HG02763 (cell line): ENCODE results near the gene VPS13C.

ENCODE experiments used
- ATAC-seq: cut with Tn5 transposase; IDR thresholded peaks from one replicate; pipeline ENCODE4 v1.9.1; 2021; ENCODE audit warnings: mild to moderate bottlenecking, moderate library complexity; ENCODE audit not compliant: unreplicated experiment

Gene VPS13C

GRCh38 chr15:61943992-61944391 is 116.3 kb downstream of the VPS13C start:
- ATAC-seq: no peak

GRCh38 chr15:61938249-61938648 is 122.0 kb downstream of the VPS13C start:
- ATAC-seq: no peak

- ATAC-seq: no peak
Measured at GRCh38 chr15:61936528-61937195, 123.6 kb downstream of the VPS13C start.

GRCh38 chr15:61935493-61935892 is 124.8 kb downstream of the VPS13C start:
- ATAC-seq: no peak

- no peak for ATAC-seq
Measured at GRCh38 chr15:61929452-61929851, 130.8 kb downstream of the VPS13C start.

DNA sequence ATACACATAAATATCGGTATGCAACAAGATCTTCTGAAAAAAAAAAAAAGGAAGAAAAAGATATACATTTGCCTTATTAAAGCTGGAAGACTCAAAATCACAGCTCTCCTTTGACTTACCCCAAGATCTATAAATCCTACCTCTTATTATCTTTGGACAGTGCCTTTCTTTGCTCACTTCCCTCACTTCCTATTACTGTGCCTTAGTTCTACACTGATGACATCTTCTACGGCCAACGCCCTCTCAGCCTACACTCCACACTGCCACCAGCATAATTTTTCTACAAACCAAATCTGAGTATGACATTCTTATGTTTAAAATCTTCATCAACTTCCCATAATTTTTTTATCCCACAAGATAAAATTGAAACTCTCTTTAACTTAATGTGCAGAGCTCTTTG is 137.1 kb downstream of the VPS13C start:
- no peak for ATAC-seq

GRCh38 chr15:61921093-61921492 is 139.2 kb downstream of the VPS13C start:
- ATAC-seq: no peak

GRCh38 chr15:61917457-61917856 is 142.8 kb downstream of the VPS13C start:
- no peak for ATAC-seq

DNA sequence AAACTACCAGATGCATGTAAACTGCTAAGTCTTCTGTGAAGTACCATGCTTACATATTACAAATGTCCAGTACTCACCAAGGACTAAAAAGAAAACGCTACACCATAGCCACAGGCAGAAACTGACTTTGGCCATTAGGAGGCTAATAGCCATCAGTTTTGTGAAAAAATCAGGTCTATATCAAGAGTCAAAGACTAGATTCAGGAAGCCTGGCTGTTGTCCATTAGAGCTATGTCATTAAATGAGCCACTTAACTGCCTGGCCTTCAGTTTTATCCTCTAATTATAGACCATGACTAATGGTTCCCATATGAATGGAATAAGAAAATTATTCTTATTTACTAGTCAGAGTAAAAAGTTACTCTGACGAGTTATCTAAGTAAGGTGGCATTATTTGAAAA is 144.1 kb downstream of the VPS13C start:
- ATAC-seq: no peak

- no peak for ATAC-seq
Measured at GRCh38 chr15:61915640-61916039, 144.6 kb downstream of the VPS13C start.

- no peak for ATAC-seq
Measured at GRCh38 chr15:61910839-61911369, 149.3 kb downstream of the VPS13C start.

DNA sequence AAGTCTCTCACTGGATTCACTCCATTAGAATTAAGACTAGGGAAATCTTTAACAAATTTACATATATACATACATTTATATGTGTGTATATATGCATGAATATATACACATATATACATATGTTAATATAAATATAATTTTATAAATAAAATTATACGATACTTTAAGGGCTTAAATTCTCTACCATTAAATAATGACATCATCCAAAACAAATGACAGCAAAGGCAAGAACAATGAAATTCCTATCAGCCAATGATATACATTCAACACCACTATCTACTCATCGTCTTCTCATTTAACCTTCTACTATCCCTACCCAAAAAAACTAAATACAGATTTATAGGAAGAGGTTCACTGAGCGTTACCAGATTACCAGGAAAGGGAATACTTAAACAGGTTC is 152.0 kb downstream of the VPS13C start:
- no peak for ATAC-seq

- ATAC-seq: no peak
Measured at GRCh38 chr15:61907753-61908086, 152.5 kb downstream of the VPS13C start.

DNA sequence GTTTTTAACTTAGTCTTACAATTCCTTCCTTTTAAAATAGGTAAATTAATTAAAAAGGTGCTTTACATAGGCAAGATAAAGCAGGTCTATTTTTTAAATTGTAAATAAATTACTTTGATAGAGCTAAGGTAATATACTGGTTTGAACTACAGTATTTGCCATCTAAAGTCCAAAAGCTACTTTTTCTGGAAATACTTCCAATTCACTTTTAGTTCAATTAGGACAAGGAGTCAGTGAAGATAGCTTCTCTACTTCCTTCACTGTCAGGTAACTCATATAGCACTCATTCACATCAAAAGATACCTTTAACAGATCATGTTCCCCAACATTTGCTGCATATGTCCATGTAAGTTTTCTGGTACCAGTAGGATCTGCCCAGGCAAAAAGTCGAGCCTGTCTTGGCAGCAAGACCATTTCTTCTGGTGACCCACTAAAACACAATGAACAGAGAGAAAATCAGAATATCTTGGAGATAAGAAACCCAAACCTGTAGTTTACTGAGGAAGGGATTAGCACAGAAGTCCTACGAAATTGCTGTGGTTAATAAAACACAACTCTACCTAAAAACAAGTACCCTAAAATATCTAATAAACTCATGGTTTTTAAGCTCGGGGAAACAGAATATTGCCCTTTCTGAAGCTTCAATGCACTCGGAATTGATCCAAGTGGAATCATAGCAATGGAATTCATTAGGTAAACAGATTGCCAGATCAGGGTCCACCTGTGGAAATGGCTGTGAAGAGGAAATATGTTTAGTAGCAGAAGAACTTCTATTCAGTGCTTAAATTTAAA is 153.1 kb downstream of the VPS13C start:
- no peak for ATAC-seq

DNA sequence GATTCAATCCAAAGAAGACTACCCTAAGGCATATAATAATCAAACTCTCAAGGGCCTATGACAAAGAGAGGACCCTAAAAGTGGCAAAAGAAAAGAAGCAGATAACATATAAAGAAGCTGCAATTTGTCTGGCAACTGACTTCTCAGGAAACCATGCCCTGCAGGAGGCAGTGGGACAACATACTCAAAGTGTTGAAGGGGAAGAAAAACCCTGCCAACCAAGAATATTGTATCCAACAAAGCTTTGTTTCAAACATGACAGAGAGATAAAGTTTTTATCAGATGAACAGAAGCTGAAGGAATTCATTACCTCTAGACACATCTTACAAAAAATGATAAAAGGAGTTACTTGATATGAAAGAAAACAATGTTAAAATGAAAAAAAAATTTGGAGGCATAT is 167.1 kb downstream of the VPS13C start:
- ATAC-seq: no peak

- no peak for ATAC-seq
Measured at GRCh38 chr15:61892140-61892539, 168.1 kb downstream of the VPS13C start.

DNA sequence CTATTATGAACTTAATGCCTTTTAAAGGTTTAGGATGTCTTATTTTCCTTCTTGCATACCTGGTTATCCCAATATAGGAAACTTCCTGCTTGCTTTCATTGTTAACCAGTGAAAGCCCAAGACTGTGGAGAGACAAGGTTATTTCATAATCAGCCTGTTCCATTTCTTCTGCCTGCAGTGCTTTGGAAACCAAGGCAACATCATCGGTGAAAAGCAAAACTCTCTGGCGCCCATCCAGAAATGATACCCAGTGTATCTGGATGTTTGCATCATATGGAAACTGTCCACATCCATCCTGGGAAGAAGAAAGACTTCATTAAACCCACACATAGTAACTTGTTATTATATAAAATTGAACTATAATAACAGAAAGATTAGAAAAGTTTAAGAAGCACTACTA is 170.1 kb downstream of the VPS13C start:
- no peak for ATAC-seq

GRCh38 chr15:61889706-61890105 is 170.5 kb downstream of the VPS13C start:
- no peak for ATAC-seq

DNA sequence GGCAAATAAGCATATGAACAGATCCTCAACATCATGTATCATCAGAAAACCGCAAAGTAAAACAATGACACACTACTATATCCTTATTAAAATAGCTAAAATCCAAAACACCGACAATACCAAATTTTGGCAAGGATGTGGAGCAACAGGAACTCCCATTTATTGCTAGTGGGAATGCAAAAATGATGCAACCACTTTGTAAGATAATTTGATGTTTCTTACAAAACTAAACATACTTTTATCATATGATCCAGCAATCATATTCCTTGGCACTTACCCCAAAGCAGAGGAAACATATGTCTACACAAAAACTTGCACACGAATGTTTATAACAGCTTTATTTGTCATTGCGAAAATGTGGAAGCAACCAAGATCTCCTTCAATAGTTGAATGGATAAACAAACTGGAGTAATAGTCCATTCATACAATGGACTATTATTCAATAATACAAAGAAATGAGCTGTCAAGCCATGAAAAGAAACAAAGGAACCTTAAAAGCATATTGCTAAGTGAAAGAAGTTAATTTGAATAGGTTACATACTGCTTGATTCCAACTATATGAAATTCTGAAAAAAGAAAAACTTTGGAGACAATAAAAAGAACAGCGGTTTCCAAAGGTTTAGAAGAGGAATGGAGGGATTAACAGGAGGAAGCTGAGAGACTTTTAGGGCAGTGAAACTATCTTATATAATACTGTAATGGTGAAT is 172.0 kb downstream of the VPS13C start:
- no peak for ATAC-seq

DNA sequence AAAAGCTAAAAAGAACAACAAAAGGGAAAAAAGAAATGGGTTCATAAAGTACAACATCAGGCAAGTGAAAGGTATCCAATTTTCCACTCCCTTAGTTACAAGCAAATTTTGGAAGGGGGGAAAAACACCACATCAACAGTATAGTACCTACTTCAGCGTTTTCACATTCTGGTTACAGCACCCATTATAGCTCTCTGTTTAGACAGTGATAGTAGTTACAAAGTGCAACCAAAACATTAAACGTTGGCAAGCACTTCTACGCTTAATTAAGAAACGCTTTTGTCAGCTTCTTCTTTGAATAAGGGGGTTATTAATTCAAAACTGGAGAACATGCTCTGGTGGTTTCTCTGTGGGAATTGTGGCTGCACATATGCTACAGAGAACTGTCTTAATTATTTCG is 180.2 kb downstream of the VPS13C start:
- ATAC-seq: no peak

GRCh38 chr15:61879219-61879618 is 181.0 kb downstream of the VPS13C start:
- no peak for ATAC-seq
